Aorta (tissue), 5 donors: Measurements from ENCODE around the gene PDK4. TPM values are rescaled to one million over a fixed set of nuclear protein-coding genes. Genes with fewer than 3 reads are reported as not detected.

Source experiments
- ATAC-seq: fragments of 200-7000 bp; cut with Tn5 transposase; one replicate; pipeline ENCODE4 v1.9.1; 2022; ENCODE audit warnings: moderate library complexity; ENCODE audit not compliant: low FRiP score
- DNase-seq, 2 donors: peaks; one replicate each; pipeline ENCODE4 v3.0.0-alpha.2; 2020
- H3K27ac ChIP-seq, 2 donors: one replicate each; pipeline ENCODE4 v1.5.1; 2013; ENCODE audit warnings: low read length in 2 of 2, mild to moderate bottlenecking in 2 of 2, moderate library complexity in 2 of 2, control low read depth in 1 of 2, inconsistent platforms in 1 of 2, low read depth in 1 of 2
- H3K27me3 ChIP-seq, 2 donors: one replicate each; pipeline ENCODE4 v1.6.1; 2013; ENCODE audit warnings: control low read depth in 1 of 2, low read length in 1 of 2, mild to moderate bottlenecking in 1 of 2, moderate library complexity in 1 of 2; ENCODE audit not compliant: insufficient read depth in 2 of 2, control insufficient read depth in 1 of 2
- H3K36me3 ChIP-seq, 2 donors: one replicate each; pipeline ENCODE4 v1.6.1; 2013; ENCODE audit warnings: control low read depth in 1 of 2, low read length in 1 of 2, mild to moderate bottlenecking in 1 of 2; ENCODE audit not compliant: insufficient read depth in 2 of 2, control insufficient read depth in 1 of 2
- H3K4me1 ChIP-seq, 2 donors: one replicate each; pipeline ENCODE4 v1.6.1; 2013; ENCODE audit warnings: low read length in 2 of 2, control low read depth in 1 of 2, mild to moderate bottlenecking in 1 of 2, moderate library complexity in 1 of 2; ENCODE audit not compliant: insufficient read depth in 2 of 2, control insufficient read depth in 1 of 2
- H3K4me3 ChIP-seq, 2 donors: one replicate each; pipeline ENCODE4 v1.5.1; 2013; ENCODE audit warnings: low read length in 2 of 2, control low read depth in 1 of 2, mild to moderate bottlenecking in 1 of 2
- H3K9me3 ChIP-seq: one replicate; pipeline ENCODE4 v1.6.1; 2013; ENCODE audit warnings: mild to moderate bottlenecking, low read length; ENCODE audit not compliant: control insufficient read depth
- WGBS, 2 donors: extraction: QIAGEN DNeasy Blood & Tissue Kit; methylation state at CpG; one replicate each; pipeline ENCODE4 v1.1.7; 2013; 5-methylcytosine and 5-hydroxymethylcytosine counted together
- intact Hi-C, 2 donors: fragments of 100-400 bp; cut with DNase I; formaldehyde crosslinking; loops; one replicate each; pipeline versions ENCODE4 v1.14.2 to v1.15.0; 2022
- polyA plus RNA-seq, 2 donors: library from polyadenylated mRNA; stranded (reverse); fragments of 200-250 nt; gene quantifications; one replicate each; pipeline ENCODE4 v1.2.3, GENCODE V29; 2013
- total RNA-seq, 2 donors: library from RNA; stranded (reverse); fragmentation: NEBNext Ultra II Directional; extraction: Animal tissue kit (Norgen Biotek cat#: 25700); gene quantifications; one replicate each; pipeline ENCODE4 v1.2.1, GENCODE V29; 2021
- donor health status: healthy with polysubstance abuse.
- donor health status: Bipolar disorder and iron deficiency.
- donor health status: DM: no; HTN: no; CAD: no.
- donor health status: DM: no; HTN: no; CAD: no.
- donor health status: DM: yes; HTN: yes; CAD: no.

Gene PDK4
- total and polyA plus RNA-seq, 4 donors: 34.1 to 294 (median 117) TPM

DNA sequence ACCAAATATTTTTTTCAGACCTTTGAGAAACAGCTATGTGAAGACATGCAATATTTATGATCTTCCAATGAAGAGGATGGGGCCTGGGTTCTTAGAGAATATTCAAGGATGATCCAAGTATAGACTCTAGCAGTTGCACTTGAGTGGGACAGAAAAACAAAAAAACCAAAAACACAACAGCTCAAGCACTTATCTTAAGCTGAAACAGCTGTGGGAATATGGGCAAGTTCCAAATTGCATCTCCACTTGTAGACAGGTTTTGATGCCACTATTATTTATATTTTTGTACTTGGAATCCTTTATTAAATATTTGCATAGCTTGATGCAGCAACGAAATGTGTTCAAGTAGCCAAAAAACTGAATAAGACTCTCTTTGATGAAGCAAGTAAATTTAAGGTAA lies 2.2 kb upstream of the PDK4 start:
- H3K27ac ChIP-seq: no peak overlapping the region

DNA sequence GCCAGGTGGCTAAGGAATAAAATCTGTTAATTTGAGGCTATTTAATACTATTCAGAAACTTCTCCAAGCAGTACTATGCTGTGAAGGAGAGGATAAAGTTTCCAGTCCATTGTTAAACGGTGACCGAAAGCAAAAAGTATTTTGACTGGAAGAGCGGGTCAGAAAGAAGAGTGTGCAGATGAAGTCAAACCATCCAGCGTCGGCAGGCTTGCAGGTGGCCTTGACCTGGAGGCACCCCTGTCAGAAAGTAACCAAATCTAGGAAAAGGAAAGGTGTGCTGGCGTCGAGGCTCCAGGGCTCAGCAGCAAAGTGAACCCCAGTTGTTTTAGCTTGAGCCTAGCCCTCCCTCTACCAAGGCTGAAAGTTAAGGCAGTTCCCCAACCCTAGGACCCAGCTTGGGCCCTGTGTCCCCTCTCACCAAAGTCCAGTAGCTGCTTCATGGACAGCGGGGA lies 544 bp downstream of the PDK4 start:
- Histone ChIP-seq H3K4me1 (peaks cover 0 to 2% of the 10 kb centered on the region in 2 donors), H3K36me3 (no peaks in the 10 kb centered on the region), H3K4me3 (peak overlapping the region; percentile 79 to 94), H3K27me3 (no peaks in the 10 kb centered on the region), H3K27ac (peak overlapping the region; percentile 36 to 88), H3K9me3 (no peaks in the 10 kb centered on the region)
- no peak for DNase-seq
- peak; percentile 13 for ATAC-seq
- 3 to 4% methylated on average over 8 of the region's 8 CpGs for WGBS, 2 donors
- intact Hi-C loops: loop anchor here (1.0 to 5.0 kb wide), 3 partner anchors 45 to 87 kb away; no protein-coding TSS in a partner anchor

More for the DNA sequence above, 2.2 kb upstream of the PDK4 start:
- 15 to 20% methylated on average over 1 of the region's 1 CpG for WGBS, 2 donors
- Histone ChIP-seq H3K27me3 (no peaks in the 10 kb centered on the region), H3K4me3 (no peak overlapping the region), H3K4me1 (peaks cover 0 to 2% of the 10 kb centered on the region in 2 donors), H3K9me3 (no peaks in the 10 kb centered on the region), H3K36me3 (no peaks in the 10 kb centered on the region)
- DNase-seq (no peak), ATAC-seq (no peak)
- intact Hi-C loops: loop anchor here (5.0 kb wide), 2 partner anchors 51 to 84 kb away; no protein-coding TSS in a partner anchor

DNA sequence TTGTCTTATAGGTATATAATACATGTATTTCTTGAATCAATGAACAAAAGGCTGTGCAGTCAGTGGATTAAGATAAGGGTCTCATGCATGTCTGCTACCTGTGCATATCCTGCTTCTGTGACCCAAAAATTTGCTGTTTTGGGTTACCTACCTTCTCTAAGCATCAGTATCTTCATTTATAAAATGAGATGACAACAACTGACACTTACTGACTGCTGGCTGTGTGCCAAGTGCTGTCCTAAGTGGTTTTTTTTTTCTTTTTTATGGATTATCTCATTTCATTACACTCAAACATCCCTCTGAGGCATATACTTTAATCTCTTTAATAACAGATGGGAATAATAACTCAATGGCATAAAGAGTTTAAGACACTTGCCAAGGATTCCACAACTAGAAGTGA lies 2.1 kb downstream of the PDK4 start:
- DNase-seq: no peak
- H3K4me3 ChIP-seq: peak overlapping the region; percentile 43 to 79
- peak overlapping the region in 1 of 2 donors; percentile 57 for H3K27ac ChIP-seq
- H3K4me1 ChIP-seq: peaks cover 0 to 4% of the 10 kb centered on the region in 2 donors
- no peaks in the 10 kb centered on the region for H3K9me3 ChIP-seq
- ATAC-seq: no peak
- H3K27me3 ChIP-seq: no peaks in the 10 kb centered on the region
- no peaks in the 10 kb centered on the region for H3K36me3 ChIP-seq
- intact Hi-C loops: no loop called here

DNA sequence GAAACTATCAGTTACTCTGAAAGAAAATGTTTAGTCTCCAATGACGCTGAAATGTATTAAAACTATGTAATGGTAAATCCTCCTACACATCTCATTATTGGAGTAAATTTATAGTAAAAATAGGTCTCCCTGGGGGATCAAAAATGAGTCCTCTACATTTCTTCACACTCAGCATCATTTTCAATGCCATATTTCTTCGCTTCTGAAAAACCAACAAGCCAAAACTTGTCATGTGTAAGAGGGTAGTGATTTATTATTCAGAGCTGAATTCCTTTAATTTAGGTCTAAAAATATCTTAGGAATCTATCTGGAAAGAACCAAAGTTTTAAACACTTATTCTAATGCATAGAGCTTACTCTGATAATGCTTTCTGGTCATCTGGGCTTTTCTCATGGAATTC lies 3.0 kb downstream of the PDK4 start:
- Histone ChIP-seq H3K27me3 (no peaks in the 10 kb centered on the region), H3K9me3 (no peaks in the 10 kb centered on the region), H3K4me1 (peaks cover 0 to 4% of the 10 kb centered on the region in 2 donors), H3K36me3 (peaks cover 0 to 2% of the 10 kb centered on the region in 2 donors), H3K27ac (no peak overlapping the region), H3K4me3 (peak overlapping the region in 1 of 2 donors; percentile 31)
- 18 to 29% methylated on average over 2 of the region's 2 CpGs for WGBS, 2 donors
- DNase-seq (no peak), ATAC-seq (no peak)
- intact Hi-C loops: no loop called here

DNA sequence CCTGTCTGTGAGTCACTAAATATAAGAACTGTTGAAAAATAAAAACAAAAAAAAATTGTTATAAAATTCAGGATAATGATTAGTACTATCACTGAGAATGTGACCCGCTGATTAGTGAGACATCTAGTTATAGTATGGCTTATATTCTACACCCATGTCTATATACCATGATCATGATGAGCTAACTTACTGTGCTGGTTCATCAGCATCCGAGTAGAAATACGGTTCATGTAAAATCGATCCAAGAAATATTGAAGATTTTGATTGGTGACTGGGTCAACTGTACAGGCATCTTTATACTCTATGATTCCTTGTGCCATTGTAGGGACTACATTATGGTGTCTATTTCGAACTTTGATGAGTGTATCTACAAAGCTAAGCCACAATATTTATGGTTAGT lies 3.7 kb downstream of the PDK4 start:
- peaks cover under 1 to 2% of the 10 kb centered on the region in 2 donors for H3K36me3 ChIP-seq
- 93 to 95% methylated on average over 5 of the region's 5 CpGs for WGBS, 2 donors
- no peaks in the 10 kb centered on the region for H3K9me3 ChIP-seq
- peaks cover 0 to 4% of the 10 kb centered on the region in 2 donors for H3K4me1 ChIP-seq
- no peak overlapping the region for H3K27ac ChIP-seq
- no peaks in the 10 kb centered on the region for H3K27me3 ChIP-seq
- ATAC-seq: no peak
- no peak for DNase-seq
- intact Hi-C loops: no loop called here
- H3K4me3 ChIP-seq: peak overlapping the region in 1 of 2 donors; percentile 5

DNA sequence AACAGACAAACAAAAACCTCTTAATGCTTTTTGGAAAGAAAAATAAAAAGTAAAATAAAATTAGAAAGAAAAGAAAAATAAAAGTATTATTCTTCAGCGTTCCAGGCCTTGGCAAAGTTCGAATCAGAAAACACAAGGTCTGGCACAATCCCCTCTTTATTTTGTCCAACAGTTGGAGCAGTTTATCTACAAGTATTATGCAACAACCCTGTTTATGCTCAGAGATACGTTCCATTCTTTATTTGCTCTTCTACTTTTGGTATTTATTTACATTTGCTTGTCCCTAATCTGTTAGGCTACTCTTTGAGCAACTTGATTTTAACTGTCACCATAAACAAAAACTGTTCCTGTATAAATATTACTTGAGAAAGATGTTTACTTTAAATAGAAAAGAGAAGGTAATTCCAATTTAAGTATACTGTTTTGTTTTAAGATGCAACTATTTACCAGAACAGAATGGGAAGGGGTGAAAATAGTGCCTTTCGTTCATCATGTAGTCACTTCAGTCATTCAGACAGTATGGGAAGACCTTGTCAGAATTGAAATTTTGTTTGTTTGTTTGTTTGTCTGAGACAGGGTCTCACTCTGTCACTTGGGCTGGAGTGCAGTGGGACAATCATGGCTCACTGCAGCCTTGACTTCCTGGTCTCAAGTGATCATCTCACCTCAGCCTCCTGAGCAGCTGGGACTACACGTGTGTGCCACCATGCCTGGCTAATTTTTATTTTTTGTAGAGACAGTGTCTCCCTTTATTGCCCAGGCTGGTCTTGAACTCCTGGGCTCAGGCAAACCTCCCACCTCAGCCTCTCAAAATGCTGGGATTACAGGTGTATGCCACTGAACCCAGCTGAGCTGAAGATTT lies 5.7 kb downstream of the PDK4 start:
- Histone ChIP-seq H3K27me3 (no peaks in the 10 kb centered on the region), H3K4me3 (no peak overlapping the region), H3K4me1 (peaks cover 0 to 4% of the 10 kb centered on the region in 2 donors), H3K27ac (peak overlapping the region; percentile 22 to 57), H3K36me3 (peaks cover 2 to 4% of the 10 kb centered on the region in 2 donors), H3K9me3 (no peaks in the 10 kb centered on the region)
- 14% methylated on average over 5 of the region's 5 CpGs for WGBS, 2 donors
- intact Hi-C loops: no loop called here
- DNase-seq: no peak
- ATAC-seq: no peak

DNA sequence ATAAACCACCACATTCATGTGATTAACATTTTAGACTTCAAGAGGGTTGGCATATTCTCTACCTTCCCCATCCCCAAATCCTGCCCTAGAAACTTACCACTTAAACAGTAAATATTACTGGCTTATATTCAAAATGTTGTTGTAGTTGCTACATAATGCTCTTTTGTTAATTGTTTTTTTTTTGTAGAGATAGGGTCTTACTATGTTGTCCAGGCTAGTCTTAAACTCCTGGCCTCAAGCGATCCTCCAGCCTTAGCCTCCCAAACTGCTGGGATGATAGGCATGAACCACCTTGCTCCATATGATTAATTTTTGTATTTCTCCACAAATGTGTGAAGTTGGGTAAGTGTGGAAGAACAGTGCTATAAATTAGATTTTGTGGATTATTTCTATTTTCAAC lies 6.5 kb downstream of the PDK4 start:
- no peak overlapping the region for H3K4me3 ChIP-seq
- intact Hi-C loops: no loop called here
- WGBS, 2 donors: 99 to 100% methylated on average over 1 of the region's 1 CpG
- H3K36me3 ChIP-seq: peaks cover 2 to 7% of the 10 kb centered on the region in 2 donors
- no peaks in the 10 kb centered on the region for H3K9me3 ChIP-seq
- no peak overlapping the region for H3K27ac ChIP-seq
- peaks cover 0 to 4% of the 10 kb centered on the region in 2 donors for H3K4me1 ChIP-seq
- ATAC-seq (no peak), DNase-seq (no peak)
- H3K27me3 ChIP-seq: no peaks in the 10 kb centered on the region

DNA sequence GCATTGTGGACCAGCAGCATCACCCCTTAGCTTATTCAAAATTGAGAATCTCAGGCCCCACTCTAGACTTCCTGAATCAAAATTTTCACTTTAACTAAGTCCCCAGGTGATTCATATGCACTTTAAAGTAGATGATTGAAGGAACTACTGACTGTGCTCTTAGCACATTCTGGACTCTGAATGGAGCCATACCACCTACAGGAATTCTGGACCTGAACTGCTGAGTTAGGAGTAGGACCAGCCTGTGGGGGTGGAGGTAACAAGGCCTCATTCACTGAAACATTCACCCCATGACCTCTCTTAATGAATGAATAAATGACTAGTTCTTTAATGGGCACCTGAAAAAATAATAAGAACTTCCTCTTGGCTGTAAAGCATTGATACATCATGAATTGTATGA lies 7.3 kb downstream of the PDK4 start:
- peaks cover 2 to 7% of the 10 kb centered on the region in 2 donors for H3K36me3 ChIP-seq
- intact Hi-C loops: no loop called here
- H3K27ac ChIP-seq: no peak overlapping the region
- peaks cover 0 to 2% of the 10 kb centered on the region in 2 donors for H3K4me1 ChIP-seq
- DNase-seq (no peak), ATAC-seq (no peak)
- no peaks in the 10 kb centered on the region for H3K27me3 ChIP-seq
- H3K9me3 ChIP-seq: no peaks in the 10 kb centered on the region
- H3K4me3 ChIP-seq: no peak overlapping the region

DNA sequence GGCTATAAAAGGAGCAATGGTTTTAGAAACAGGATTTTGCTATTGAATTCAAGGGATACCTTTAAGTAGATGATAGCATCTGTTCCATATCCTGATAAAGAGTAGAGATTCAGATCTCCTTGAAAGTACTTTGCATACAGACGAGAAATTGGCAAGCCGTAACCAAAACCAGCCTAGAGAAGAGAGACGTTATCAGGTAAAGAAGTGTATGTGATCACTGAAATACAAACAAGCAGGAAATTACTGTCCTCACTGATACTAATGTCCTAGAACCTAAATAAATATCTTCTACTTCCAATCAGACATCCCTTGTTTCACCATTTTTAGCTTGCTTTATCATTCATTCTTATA lies 9.4 kb downstream of the PDK4 start:
- H3K9me3 ChIP-seq: no peaks in the 10 kb centered on the region
- H3K27ac ChIP-seq: no peak overlapping the region
- intact Hi-C loops: no loop called here
- no peaks in the 10 kb centered on the region for H3K27me3 ChIP-seq
- 86 to 96% methylated on average over 3 of the region's 3 CpGs for WGBS, 2 donors
- ATAC-seq (no peak), DNase-seq (no peak)
- H3K4me3 ChIP-seq: no peak overlapping the region
- H3K4me1 ChIP-seq: peaks cover 2% of the 10 kb centered on the region in 2 donors
- peaks cover 2 to 7% of the 10 kb centered on the region in 2 donors for H3K36me3 ChIP-seq
